ENCODE measurements around the gene SIAH1. TPM values are rescaled to one million over a fixed set of nuclear protein-coding genes. Genes with fewer than 3 reads are reported as not detected.

Gene SIAH1
- total and polyA plus RNA-seq, 2 donors from 2014 or later: 12.7 to 26.8 TPM

- no peaks in the 10 kb centered on the region for H3K9me3 ChIP-seq (ENCODE audit: control insufficient read depth in 2 of 3, insufficient read depth in 1 of 3, low read length in 3 of 3)
These were observed 32.4 kb downstream of the SIAH1 start for GRCh38 chr16:48352648-48353390.

GRCh38 chr16:48350736-48351135 is 34.5 kb downstream of the SIAH1 start:
- intact Hi-C loops (cut with DNase I): loop anchor here (10.0 kb wide), 1 partner anchor 274 kb away; no protein-coding TSS in a partner anchor
- peak overlapping the region in 1 of 3 donors; percentile 25 for H3K4me3 ChIP-seq (ENCODE audit: low read length in 3 of 3)
- TF ChIP-seq CTCF (IDR thresholded peaks at IDR 0.05; ENCODE audit: borderline replicate concordance, extremely low read depth, insufficient read depth): no peak
- no peaks in the 10 kb centered on the region for H3K27me3 ChIP-seq (ENCODE audit: control insufficient read depth, insufficient read depth, low read length)
- DNase-seq (no peak), FAIRE-seq (no peak)
- H3K27ac ChIP-seq (ENCODE audit: low read depth in 2 of 2, low read length in 2 of 2): peak overlapping the region in 1 of 2 donors; percentile 29
- no peak overlapping the region for H3K9ac ChIP-seq (ENCODE audit: low read length in 3 of 3)
- H3K9me3 ChIP-seq (ENCODE audit: control insufficient read depth in 2 of 3, insufficient read depth in 1 of 3, low read length in 3 of 3): no peaks in the 10 kb centered on the region
- peaks cover 2 to 33% (median 8%) of the 10 kb centered on the region in 3 donors for H3K36me3 ChIP-seq (ENCODE audit: control insufficient read depth in 2 of 3, insufficient read depth in 3 of 3, low read length in 3 of 3)
- peaks cover 0 to 2% (median under 1%) of the 10 kb centered on the region in 3 donors for H3K4me1 ChIP-seq (ENCODE audit: control insufficient read depth in 2 of 3, insufficient read depth in 2 of 3, low read depth in 1 of 3, low read length in 3 of 3)

More at GRCh38 chr16:48352648-48353390, 32.4 kb downstream of the SIAH1 start:
- Histone ChIP-seq H3K4me3 (ENCODE audit: low read length in 3 of 3) (no peak overlapping the region), H3K4me1 (ENCODE audit: control insufficient read depth in 2 of 3, insufficient read depth in 2 of 3, low read depth in 1 of 3, low read length in 3 of 3) (peaks cover 0 to 6% (median 2%) of the 10 kb centered on the region in 3 donors), H3K9ac (ENCODE audit: low read length in 3 of 3) (no peak overlapping the region), H3K27ac (ENCODE audit: low read depth in 2 of 2, low read length in 2 of 2) (no peak overlapping the region), H3K27me3 (ENCODE audit: control insufficient read depth, insufficient read depth, low read length) (no peaks in the 10 kb centered on the region), H3K36me3 (ENCODE audit: control insufficient read depth in 2 of 3, insufficient read depth in 3 of 3, low read length in 3 of 3) (peaks cover 5 to 28% (median 8%) of the 10 kb centered on the region in 3 donors)
- no peak for TF ChIP-seq CTCF (IDR thresholded peaks at IDR 0.05; ENCODE audit: borderline replicate concordance, extremely low read depth, insufficient read depth)
- intact Hi-C loops (cut with DNase I): loop anchor here (10.0 kb wide), 1 partner anchor 272 kb away; no protein-coding TSS in a partner anchor
- FAIRE-seq (no peak), DNase-seq (no peak)

- peaks cover 2 to 32% (median 8%) of the 10 kb centered on the region in 3 donors for H3K36me3 ChIP-seq (ENCODE audit: control insufficient read depth in 2 of 3, insufficient read depth in 3 of 3, low read length in 3 of 3)
- H3K9ac ChIP-seq (ENCODE audit: low read length in 3 of 3): no peak overlapping the region
- TF ChIP-seq CTCF (IDR thresholded peaks at IDR 0.05; ENCODE audit: borderline replicate concordance, extremely low read depth, insufficient read depth): no peak
- no peak overlapping the region for H3K27ac ChIP-seq (ENCODE audit: low read depth in 2 of 2, low read length in 2 of 2)
- FAIRE-seq (no peak), DNase-seq (peak in 2 of 5 donors; percentile 29 to 76)
- intact Hi-C loops (cut with DNase I): no loop called here
- H3K27me3 ChIP-seq (ENCODE audit: control insufficient read depth, insufficient read depth, low read length): no peaks in the 10 kb centered on the region
- H3K4me3 ChIP-seq (ENCODE audit: low read length in 3 of 3): no peak overlapping the region
- no peaks in the 10 kb centered on the region for H3K9me3 ChIP-seq (ENCODE audit: control insufficient read depth in 2 of 3, insufficient read depth in 1 of 3, low read length in 3 of 3)
- no peaks in the 10 kb centered on the region for H3K4me1 ChIP-seq (ENCODE audit: control insufficient read depth in 2 of 3, insufficient read depth in 2 of 3, low read depth in 1 of 3, low read length in 3 of 3)
These were observed 37.2 kb downstream of the SIAH1 start for GRCh38 chr16:48347980-48348379.

All from kidney (tissue), 14 donors.